GM18519 (cell line): Measurements from ENCODE around the gene SCAMP3.

Experiments
- ATAC-seq: cut with Tn5 transposase; IDR thresholded peaks from one replicate; pipeline ENCODE4 v1.9.1; 2021; ENCODE audit warnings: mild to moderate bottlenecking, moderate library complexity; ENCODE audit not compliant: unreplicated experiment, low FRiP score

SCAMP3 gene

DNA sequence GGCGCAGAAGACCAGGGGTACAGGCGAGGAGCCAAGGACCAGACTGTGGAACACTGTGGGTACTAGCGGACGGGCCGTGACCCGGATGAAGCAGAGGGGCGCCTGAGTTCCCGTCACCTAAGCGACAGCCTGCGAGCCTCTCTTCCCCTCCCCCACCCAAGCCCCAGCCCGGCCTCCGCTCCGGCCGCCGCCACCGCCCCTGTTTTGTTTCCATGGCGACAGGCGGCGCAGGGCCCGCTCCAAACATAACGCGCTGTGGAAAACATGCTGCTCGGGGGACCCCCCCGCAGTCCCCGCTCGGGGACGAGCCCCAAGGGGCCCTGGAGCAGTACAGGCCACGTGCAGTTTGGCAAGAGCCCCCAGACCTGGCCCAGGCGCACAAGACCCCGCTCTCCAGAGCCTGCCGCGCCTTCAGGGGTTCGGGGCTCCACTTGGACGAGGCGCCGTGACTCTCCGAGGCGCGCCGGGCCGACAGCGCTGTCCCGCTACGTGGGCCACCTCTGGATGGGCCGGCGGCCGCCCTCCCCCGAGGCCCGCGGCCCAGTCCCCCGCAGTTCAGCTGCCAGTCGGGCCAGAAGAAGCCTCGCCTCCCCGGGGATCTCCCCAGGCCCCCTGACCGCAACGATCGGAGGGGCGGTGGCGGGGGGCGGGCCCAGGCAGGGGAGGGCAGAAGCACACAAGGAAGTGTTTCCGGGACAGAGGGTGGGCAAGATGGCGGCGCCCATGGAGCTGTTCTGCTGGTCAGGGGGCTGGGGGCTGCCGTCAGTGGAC lies 53.4 kb downstream of the SCAMP3 start, which contains the start of gene MTX1:
Gene MTX1 (plus strand): TSS at position 155 of the 771 bp plus-strand sequence. CDS start 110 bp downstream, at position 265.
- ATAC-seq, result peak; percentile 41

DNA sequence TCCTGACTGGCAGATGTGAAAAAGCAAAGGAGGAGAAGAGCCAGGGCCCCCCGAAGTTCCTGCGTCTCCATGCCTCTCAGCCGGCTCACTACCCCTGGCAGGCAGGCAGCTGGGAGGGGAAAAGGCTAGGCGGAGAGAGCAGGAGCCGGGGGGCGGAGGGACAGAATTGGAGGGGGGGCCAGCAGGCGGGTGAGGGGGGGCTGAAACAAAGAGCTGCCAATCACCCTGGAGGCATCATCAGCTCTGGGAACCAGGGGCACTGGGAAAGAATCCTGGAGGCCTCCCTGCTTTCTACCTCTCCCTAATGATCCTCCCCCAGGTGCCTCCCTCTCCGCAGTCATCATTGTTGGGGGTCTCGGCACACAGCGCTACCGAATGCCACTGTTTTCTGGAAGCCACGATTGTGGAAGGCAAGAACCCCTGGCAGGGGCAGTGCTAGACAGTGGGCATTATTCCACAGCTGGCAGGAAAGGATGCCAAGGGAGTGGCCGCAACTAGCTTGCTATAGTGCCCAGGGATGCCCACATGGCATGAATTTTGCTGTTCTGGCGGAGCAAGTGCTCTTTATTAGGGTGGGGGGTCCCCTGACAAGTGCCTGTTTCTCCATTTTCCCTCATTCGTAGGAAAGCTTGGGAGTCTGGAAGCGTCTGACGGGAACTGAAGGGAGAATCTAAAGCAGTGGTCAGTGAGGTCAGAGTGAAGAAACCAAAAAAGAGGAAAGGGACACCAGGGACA lies 54.2 kb downstream of the SCAMP3 start, which contains the start of gene THBS3:
Gene THBS3 (minus strand): TSS at position 92 of the 735 bp plus-strand sequence. CDS start 21 bp downstream, at position 71.
- no peak for ATAC-seq

DNA sequence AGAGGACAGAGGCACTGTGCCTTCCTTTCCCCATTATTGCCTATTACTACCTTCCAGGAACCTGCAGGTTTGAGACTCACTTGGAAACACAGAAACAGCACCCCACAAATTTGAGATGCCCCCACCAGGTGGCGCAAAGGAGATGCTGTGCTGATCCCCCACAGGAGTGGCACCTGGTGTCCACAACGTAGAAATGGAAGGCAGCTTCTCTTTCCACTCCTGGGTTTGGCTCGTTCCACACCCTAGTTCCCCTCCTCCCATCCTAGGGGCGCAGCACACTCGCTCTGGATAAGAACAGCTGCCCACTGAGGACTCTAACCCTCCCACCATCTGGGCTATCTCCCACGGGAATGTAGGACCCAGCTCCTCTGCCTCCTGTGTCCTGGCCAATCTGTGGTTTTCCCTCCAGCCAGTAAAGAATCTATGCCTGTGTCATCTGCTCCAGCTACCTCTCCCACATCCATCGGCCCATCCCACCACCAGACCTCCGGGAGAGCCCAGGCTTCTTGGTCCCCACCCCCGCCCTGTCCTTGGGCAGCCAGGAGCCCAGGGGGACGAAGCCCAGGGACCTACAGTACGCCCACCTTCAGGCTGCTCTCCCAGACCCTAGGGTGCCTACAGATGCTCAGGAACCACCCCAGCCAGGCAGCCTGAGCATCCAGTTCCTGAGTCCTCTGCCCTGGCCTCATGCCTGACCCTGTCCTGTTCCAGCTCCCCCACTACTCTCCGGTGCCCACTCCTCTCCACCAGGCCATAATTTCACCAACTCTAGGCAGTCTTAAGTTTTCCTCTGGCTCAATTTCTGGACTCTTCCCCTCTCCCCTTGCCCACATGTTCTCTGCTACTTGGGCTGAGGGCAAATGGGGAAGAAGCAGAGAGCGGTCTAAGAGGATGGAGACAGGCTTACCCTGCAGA lies 55.0 kb downstream of the SCAMP3 start:
- ATAC-seq, result no peak
